ENCODE data around the gene MYH11.
"Not testable (repeated sequence)": the region's sequence is repeated elsewhere in the genome, so short reads cannot be mapped to it uniquely, and the experiment has no call there.

MYH11 gene

GRCh38 chr16:15677447-15677846, 179.4 kb downstream of the MYH11 start:
- H3K4me3 ChIP-seq (ENCODE audit: low read depth, low read length): no peak overlapping the region
- in situ Hi-C loops (cut with HindIII; ENCODE audit: low sequenced_read_pairs): no loop called here
- TF ChIP-seq, protein P1, sequence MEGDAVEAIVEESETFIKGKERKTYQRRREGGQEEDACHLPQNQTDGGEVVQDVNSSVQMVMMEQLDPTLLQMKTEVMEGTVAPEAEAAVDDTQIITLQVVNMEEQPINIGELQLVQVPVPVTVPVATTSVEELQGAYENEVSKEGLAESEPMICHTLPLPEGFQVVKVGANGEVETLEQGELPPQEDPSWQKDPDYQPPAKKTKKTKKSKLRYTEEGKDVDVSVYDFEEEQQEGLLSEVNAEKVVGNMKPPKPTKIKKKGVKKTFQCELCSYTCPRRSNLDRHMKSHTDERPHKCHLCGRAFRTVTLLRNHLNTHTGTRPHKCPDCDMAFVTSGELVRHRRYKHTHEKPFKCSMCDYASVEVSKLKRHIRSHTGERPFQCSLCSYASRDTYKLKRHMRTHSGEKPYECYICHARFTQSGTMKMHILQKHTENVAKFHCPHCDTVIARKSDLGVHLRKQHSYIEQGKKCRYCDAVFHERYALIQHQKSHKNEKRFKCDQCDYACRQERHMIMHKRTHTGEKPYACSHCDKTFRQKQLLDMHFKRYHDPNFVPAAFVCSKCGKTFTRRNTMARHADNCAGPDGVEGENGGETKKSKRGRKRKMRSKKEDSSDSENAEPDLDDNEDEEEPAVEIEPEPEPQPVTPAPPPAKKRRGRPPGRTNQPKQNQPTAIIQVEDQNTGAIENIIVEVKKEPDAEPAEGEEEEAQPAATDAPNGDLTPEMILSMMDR (IDR thresholded peaks at IDR 0.05; ENCODE audit: low read depth, low read length): no peak

GRCh38 chr16:15676506-15676905, 180.3 kb downstream of the MYH11 start:
- in situ Hi-C loops (cut with HindIII; ENCODE audit: low sequenced_read_pairs): no loop called here
- no peak for DNase-seq (ENCODE audit: low read depth, low spot score)
- no peak overlapping the region for H3K4me3 ChIP-seq (ENCODE audit: low read depth, low read length)
- TF ChIP-seq, protein P1 (IDR thresholded peaks at IDR 0.05; ENCODE audit: low read depth, low read length): no peak

More at GRCh38 chr16:15677447-15677846, 179.4 kb downstream of the MYH11 start:
- no peak for DNase-seq (ENCODE audit: low read depth, low spot score)

DNA sequence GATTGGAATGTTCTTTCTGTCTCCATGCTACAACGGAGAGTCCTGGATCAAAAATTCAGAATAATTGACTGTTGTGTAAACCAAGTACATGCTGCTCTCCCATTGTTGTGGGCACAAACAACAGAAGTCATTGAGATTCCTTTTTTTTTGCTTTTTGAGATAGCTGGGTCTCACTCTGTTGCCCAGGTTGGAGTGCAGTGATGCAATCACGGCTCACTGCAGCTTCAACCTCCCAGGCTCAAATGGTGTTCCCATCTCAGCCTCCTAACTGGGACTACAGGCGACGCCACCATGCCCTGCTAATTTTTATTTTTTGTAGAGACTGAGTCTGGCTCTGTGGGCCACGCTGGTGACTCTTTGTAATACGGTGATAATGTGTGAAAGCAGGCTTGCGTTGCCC, 182.3 kb downstream of the MYH11 start:
- no peak for DNase-seq (ENCODE audit: low read depth, low spot score)
- TF ChIP-seq, protein P1 (IDR thresholded peaks at IDR 0.05; ENCODE audit: low read depth, low read length): no peak
- H3K4me3 ChIP-seq (ENCODE audit: low read depth, low read length): no peak overlapping the region
- in situ Hi-C loops (cut with HindIII; ENCODE audit: low sequenced_read_pairs): no loop called here

DNA sequence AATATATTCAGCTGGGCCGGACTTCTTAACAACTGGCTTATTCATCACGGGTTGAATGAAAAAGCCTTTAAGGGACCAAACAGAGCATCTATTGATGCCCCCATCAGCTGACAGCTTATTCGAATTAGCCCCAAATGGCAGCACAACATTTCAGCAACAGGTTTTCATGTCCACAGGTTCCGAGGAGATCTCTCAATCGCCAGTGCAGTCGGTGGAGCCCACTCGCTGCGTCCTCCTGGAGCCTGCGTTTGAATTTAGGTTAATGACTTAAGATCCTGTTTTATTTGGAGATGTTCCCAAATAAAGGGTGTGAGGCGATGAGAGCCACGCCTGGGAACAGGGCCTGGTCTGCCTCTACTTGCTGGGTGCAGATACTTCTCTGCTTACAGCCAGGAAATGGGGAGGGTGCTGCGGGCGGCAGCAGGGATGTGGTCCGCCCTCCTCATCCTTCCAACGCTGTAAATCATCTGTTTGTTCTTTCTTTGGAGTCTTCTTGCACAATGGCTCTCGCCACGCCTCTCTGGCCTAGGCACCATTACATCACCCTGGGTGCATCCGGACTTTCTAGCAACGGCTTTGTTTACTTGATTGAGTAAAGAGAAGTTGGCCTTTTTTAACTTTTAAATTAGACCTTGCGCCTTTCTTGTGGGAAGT, 184.2 kb downstream of the MYH11 start:
- in situ Hi-C loops (cut with HindIII; ENCODE audit: low sequenced_read_pairs): no loop called here
- TF ChIP-seq, protein P1 (IDR thresholded peaks at IDR 0.05; ENCODE audit: low read depth, low read length): no peak
- H3K4me3 ChIP-seq (ENCODE audit: low read depth, low read length): no peak overlapping the region
- DNase-seq (ENCODE audit: low read depth, low spot score): peak; percentile 98

DNA sequence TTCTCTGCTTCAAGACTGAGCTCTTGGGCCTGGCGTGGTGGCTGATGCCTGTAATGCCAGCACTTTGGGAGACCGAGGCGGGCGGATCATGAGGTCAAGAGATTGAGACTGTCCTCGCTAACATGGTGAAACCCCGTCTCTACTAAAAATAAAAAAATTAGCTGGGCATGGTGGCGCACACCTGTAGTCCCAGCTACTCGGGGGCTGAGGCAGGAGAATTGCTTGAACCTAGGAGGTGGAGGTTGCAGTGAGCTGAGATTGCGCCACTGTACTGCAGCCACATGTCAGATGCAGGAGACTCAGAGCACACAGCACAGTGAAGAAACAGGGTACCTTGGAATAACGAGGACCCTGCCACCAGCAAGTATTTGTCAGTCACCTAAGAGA, 184.7 kb downstream of the MYH11 start:
- in situ Hi-C loops (cut with HindIII; ENCODE audit: low sequenced_read_pairs); DNase-seq (ENCODE audit: low read depth, low spot score); H3K4me3 ChIP-seq (ENCODE audit: low read depth, low read length): not testable (repeated sequence)

- TF ChIP-seq, protein P1 (IDR thresholded peaks at IDR 0.05; ENCODE audit: low read depth, low read length): no peak
- DNase-seq (ENCODE audit: low read depth, low spot score): no peak
- no peak overlapping the region for H3K4me3 ChIP-seq (ENCODE audit: low read depth, low read length)
- in situ Hi-C loops (cut with HindIII; ENCODE audit: low sequenced_read_pairs): no loop called here
Measured at GRCh38 chr16:15671530-15672117, 185.2 kb downstream of the MYH11 start.

DNA sequence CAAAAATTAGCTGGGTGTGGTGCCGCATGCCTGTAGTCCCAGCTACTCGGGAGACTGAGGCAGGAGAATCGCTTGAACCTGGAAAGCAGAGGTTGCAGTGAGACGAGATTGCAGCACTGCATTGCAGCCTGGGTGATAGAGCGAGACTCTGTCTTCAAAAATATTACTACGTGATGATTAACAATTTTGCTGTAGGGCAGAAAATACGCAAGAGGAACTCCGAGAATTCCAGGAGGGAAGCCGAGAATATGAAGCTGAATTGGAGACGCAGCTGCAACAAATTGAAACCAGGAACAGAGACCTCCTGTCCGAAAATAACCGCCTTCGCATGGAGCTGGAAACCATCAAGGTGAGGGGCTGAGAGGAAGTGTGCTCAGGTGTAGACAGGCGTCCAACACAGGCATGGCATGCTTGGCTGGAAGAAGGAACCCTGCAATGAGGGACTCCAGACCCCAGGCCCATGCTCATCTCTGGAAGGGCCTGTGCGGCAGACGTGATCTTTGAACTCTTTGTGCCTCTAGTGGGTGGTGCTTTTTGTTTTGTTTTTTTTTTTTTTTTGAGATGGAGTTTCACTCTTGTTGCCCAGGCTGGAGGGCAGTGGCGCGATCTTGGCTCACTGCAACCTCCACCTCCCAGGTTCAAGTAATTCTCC, 189.6 kb downstream of the MYH11 start:
- no peak for DNase-seq (ENCODE audit: low read depth, low spot score)
- in situ Hi-C loops (cut with HindIII; ENCODE audit: low sequenced_read_pairs): no loop called here
- H3K4me3 ChIP-seq (ENCODE audit: low read depth, low read length): no peak overlapping the region
- TF ChIP-seq, protein P1 (IDR thresholded peaks at IDR 0.05; ENCODE audit: low read depth, low read length): no peak

Measured in astrocyte of the spinal cord (primary cell).